MM.1S (cell line): ENCODE results near the gene EDARADD.

Experiments
- EZH2 ChIP-seq: fragments of 300-600 bp; sonication (generic); optimal IDR thresholded peaks from 2 replicates; pipeline ENCODE3; 2017; ENCODE audit warnings: low read depth, mild to moderate bottlenecking, antibody characterized with exemption, low read length, mixed read lengths
- TF ChIP-seq, protein P1 (sequence below): fragments of 300-600 bp; sonication (generic); IDR thresholded peaks from 2 replicates; pipeline ENCODE4 v1.5.1; 2016; ENCODE audit warnings: antibody characterized with exemption, low read length, mixed read lengths

DNA sequence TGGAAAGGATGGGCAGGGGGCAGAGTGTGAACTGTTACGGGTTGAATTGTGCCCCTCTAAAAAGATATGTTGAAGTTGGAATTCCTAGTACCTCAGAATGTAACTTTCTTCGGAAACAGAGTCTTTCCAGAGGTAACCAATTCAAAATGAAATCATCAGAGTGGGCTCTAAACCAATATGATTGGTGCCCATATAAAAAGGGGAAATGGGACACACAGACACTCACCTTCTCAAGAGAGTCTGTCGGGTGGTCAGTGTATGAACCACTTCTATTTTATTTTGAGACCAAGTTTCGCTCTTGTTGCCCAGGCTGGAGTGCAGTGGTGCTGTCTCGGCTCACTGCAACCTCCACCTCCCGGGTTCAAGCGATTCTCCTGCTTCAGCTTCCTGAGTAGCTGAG is 7.6 kb downstream of the EDARADD start:
- TF ChIP-seq, protein P1, sequence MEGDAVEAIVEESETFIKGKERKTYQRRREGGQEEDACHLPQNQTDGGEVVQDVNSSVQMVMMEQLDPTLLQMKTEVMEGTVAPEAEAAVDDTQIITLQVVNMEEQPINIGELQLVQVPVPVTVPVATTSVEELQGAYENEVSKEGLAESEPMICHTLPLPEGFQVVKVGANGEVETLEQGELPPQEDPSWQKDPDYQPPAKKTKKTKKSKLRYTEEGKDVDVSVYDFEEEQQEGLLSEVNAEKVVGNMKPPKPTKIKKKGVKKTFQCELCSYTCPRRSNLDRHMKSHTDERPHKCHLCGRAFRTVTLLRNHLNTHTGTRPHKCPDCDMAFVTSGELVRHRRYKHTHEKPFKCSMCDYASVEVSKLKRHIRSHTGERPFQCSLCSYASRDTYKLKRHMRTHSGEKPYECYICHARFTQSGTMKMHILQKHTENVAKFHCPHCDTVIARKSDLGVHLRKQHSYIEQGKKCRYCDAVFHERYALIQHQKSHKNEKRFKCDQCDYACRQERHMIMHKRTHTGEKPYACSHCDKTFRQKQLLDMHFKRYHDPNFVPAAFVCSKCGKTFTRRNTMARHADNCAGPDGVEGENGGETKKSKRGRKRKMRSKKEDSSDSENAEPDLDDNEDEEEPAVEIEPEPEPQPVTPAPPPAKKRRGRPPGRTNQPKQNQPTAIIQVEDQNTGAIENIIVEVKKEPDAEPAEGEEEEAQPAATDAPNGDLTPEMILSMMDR: no peak
- TF ChIP-seq EZH2: no peak
